H54 (cell line): Measurements from ENCODE around the gene PGA5.

Experiments used
- DNase-seq: peaks from one replicate; pipeline ENCODE4 v3.0.0; 2011; ENCODE audit warnings: low spot score, mixed read lengths; ENCODE audit not compliant: insufficient read length
- FAIRE-seq: peaks from 3 replicates; lab custom pipeline; 2011; peaks lifted over from hg19 to GRCh38; lab: Jason Lieb, UNC
- POLR2A ChIP-seq: IDR thresholded peaks from 2 replicates; pipeline ENCODE4 v1.6.1; 2011; ENCODE audit warnings: low read depth, mild to moderate bottlenecking, low read length

PGA5 gene

DNA sequence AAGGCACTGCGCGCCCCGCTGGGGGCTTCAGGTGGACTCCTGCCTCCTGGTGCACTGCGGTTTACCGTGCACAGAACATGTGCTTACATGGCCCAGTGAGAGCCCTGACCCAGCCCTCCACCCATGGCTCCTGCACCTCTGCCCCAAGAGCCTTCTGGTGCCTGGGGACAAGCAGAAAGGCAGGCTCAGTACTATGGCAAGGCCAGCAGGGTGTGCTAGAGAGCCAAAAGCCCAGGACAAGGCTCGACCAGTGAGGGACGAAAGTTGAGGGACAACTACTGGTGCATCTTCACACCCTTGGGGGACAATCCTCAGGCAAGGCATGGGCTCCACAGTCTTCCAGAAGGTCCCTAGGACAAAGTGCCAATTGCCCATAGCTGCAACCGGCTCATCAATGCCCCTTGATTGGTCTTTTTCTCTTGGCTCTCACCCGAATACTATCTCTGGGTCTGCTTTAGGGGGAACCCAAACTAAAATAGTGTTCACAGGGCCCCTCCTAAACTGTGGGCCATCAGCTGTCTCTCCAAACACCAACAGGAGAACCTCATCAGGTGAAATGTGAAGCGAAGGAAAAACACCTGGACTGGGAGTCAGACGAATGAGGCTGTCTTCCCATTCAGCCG lies 13.5 kb downstream of the PGA5 start:
- FAIRE-seq (no peak), DNase-seq (peak; percentile 85)
- TF ChIP-seq POLR2A, result no peak

DNA sequence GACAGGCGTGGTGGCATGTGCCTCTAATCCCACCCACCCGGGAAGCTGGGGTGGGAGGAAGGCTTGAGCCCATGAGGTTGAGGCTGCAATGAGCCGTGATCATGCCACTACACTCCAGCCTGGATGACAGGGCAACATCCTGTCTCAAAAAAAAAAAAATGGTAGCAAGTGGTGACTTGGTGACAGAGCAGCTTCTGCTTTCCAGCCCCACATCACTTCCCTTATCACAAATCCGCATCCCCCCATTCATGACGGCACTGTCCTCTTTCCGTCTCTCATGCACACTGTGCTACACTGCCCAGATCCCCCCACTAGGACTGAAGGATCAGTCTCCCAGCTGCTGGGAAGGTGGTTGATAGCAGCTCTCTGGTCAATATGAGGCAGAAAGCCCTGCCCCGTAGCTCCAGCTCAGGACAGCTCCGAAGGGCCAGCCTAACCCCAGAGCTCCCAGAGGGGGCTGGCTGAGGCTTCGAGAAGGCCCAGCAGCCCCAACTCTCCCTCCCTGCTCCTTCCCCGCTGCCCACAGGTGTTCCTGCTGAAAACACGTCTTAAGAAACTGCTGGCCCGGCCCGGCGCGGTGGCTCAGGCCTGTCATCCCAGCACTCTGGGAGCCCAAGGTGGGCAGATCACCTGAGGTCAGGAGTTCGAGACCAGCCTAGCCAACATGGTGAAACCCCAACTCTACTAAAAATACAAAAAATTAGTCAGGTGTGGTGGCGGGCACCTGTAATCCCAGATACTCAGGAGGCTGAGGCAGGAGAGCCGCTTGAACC lies 15.9 kb downstream of the PGA5 start:
- no peak for TF ChIP-seq POLR2A
- DNase-seq, result no peak
- FAIRE-seq, result no peak

DNA sequence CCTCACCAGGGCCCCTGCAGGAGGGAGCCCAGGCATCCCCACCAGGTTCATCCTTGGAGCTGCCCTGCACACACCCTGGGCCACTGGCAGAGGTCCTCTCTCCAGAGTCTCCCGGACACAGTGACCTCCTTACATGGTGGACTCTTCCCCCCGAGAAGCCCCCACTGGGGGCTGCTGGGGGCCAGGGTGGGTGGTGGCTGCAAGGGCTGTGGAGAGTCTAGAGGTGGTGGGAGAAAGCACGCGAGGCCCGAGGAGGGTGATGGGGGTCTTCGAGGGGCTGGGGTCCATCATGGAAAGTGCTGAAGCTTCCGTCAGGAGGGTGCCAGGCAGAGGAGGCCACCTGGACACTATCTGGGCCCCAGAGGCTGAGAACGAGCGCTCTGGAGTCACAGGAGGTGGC lies 17.6 kb downstream of the PGA5 start:
- DNase-seq (no peak), FAIRE-seq (no peak)
- no peak for TF ChIP-seq POLR2A

DNA sequence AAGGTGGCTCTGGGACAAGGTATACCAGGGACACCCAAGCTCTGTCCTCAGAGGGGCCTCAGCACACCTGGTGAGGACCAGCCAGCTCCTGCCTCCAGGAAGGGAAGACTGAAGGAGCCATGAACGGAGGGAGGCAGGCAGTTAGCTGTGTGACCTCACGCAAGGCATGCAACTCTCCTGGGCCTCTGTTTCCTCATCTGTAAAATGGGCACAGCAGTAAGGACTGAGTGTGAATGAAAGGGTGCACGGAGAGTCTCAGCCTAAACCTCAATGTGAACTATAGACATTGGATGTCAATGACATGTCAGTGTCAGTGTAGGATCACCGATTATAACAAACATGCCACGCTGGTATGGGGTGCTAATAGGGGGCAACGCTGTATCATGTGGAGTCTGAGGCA lies 18.4 kb downstream of the PGA5 start:
- no peak for TF ChIP-seq POLR2A
- DNase-seq, result no peak
- FAIRE-seq, result no peak

DNA sequence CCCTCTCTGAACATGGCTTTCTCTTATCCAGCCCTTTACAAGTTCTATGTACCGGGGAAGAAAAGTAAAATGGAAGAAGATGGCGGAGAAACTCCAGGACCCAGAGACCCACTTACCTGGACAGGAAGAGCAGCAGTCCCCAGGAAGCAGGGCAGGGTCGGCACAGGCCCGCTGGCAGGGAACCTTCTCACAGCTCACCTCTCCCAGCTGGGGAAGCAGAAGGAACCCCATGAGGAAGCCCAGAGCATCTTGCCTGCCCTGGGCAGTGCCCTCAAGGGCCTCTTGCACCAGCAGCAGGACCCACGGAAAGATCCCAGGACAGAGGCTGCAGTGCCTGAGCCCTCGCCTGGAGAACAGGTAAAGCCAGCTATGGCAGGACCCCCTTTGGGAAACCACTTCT lies 23.4 kb downstream of the PGA5 start:
- TF ChIP-seq POLR2A, result no peak
- DNase-seq (no peak), FAIRE-seq (no peak)

DNA sequence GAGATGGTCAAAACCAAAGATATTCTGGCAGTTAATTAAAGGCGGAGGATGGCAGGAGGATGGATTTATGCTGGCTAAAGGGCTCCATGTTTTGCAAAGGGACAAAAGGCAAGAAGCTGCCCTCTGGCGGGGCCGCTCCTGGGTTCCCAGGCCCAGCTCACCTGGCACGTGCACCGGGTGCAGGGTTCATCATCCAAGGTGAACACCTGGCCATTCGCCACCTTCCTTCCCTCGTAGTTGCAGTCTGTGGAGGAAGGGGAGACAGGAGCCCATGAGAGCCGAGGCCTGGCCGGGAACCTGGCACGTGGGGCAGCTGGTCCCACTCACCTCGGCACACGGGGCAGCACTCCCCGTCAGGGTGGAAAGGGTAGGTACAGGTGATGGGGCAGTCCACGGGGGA lies 23.8 kb downstream of the PGA5 start:
- no peak for FAIRE-seq
- TF ChIP-seq POLR2A, result no peak
- no peak for DNase-seq

DNA sequence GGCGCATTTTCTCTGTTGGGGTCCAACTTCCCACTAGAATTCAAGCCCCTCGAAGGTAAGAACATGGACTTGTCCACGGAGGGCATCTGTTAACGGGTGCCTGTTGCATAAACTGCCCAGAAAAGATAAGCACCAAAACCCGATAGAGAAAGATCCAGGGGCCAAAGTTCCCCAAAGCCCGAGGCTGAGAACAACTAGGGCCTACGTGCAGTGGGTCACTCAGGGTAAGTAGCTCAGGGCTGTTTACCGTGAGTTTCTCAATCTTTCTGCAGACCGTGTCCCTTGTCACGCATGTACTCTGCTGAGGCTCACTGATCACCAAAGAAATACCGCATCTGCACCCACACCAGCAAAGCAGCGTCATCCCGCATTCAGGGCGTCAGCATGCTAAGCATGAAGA lies 24.4 kb downstream of the PGA5 start:
- TF ChIP-seq POLR2A, result no peak
- DNase-seq (no peak), FAIRE-seq (no peak)

DNA sequence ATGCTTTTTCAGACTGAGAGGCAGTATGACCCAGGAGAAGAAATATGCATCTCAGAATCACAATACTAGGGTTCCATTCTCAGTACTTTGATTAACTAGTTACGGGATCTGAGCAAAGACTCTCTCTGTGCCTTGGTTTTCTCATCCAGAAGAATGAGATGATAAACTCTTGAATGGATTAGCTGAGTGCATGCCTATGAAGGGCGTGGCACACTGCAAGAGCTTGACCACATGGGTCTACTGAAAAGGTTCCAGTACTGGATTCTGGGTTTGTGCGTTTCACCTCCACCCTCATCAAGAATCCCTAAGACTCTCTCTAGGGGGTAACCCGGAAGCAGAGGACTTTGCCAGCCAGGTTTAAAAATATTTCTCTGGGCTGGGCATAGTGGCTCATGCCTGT lies 25.6 kb downstream of the PGA5 start:
- FAIRE-seq (no peak), DNase-seq (peak; percentile 40)
- TF ChIP-seq POLR2A, result no peak

DNA sequence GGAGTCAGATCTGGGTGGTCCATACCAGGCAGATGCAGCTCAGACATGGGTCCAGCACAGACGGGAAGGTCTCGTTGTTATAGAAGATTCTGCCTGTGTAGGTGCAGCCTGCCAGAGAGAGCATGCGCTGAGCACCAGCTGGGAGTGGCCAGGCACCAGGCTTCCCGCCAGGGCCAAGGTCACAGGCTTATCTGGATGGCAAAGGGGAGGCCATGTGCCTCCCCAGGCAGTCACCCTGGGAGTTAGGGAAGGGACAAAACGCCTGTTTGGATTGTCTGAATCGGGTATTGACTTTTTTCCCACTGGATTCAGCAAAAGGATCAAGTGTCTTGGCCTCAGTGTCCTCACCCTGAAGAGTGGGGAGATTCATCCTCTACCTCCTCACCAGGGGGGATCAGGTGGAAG lies 26.5 kb downstream of the PGA5 start:
- TF ChIP-seq POLR2A, result no peak
- FAIRE-seq (no peak), DNase-seq (no peak)

DNA sequence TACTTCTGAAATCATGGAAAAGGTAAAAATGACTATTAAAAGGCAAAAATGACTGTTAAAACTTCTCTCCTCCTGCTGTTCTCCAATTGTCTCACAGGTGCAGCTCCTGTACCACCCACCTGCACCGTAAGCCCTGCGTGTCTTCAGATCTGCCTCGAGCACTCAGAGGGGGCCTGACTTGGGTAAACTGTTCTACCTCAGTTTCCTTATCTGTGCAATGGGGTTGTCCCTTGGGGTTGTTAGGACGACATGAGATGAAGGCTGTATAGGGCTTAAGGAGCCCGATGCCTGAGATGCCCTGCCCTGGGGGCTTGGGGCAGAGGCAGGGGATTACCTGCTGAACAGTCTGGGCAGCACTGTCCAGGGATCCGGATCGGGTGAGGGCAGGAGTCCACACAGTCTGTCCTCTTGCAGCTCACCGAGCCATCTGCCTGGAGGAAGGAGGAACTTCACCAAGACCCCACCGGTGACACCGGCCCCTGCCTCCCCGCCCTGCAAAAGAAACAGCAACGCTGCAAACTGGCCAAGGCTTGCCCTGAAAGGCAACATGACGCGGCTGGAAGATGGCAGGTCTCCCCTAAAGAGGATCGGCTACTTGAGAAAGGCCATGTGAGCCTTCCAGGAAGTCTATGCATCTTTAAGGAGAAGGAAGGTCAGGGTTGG lies 27.7 kb downstream of the PGA5 start:
- FAIRE-seq, result no peak
- no peak for DNase-seq
- no peak for TF ChIP-seq POLR2A

DNA sequence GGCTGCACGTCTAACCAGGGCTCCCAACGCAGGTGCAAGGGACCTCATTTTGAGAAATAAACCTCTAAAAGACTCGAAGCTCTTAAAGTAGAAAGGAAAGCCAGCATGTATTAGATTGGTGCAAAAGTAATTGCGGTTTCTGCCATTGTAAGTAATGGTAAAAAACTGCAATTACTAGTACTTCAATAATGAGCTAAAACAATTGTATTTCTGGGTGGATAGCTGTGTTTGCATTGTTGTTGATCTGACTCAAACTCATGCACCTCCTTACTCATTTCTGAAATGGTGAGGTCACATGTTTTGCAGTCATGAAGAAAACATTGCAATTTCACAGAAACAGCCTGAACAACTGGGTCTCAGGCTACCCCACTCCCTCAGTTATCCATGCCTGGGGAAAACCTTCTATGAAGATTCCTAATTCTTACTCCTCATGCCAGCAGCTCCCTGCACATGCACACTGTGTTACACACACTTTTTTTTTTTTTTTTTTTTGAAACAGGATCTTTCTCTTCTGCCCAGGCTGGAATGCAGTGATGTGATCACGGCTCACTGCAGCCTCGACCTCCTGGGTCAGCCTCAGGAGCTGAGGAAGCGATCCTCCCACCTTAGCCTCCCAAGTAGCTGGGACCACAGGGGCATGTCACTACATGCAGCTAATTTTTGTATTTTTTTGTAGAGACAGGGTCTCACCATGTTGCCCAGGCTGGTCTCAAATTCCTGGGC lies 29.5 kb downstream of the PGA5 start:
- DNase-seq (peak; percentile 42), FAIRE-seq (no peak)
- no peak for TF ChIP-seq POLR2A

DNA sequence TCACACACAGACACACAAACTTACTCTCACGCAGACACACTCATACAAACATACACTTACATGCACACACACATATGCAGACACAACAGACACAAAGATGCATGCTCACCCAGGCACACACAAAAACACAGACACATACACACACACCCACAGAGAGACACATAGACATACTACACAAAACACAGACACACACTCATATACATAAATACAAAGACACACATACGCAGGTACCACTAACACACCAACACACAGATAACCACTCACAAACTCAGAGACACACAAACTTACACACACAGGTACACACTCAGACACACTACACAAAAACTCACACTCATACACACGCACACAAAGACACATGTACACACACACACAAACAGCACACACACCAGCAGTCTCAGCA lies 31.8 kb downstream of the PGA5 start:
- TF ChIP-seq POLR2A, result no peak
- no peak for FAIRE-seq
- no peak for DNase-seq

DNA sequence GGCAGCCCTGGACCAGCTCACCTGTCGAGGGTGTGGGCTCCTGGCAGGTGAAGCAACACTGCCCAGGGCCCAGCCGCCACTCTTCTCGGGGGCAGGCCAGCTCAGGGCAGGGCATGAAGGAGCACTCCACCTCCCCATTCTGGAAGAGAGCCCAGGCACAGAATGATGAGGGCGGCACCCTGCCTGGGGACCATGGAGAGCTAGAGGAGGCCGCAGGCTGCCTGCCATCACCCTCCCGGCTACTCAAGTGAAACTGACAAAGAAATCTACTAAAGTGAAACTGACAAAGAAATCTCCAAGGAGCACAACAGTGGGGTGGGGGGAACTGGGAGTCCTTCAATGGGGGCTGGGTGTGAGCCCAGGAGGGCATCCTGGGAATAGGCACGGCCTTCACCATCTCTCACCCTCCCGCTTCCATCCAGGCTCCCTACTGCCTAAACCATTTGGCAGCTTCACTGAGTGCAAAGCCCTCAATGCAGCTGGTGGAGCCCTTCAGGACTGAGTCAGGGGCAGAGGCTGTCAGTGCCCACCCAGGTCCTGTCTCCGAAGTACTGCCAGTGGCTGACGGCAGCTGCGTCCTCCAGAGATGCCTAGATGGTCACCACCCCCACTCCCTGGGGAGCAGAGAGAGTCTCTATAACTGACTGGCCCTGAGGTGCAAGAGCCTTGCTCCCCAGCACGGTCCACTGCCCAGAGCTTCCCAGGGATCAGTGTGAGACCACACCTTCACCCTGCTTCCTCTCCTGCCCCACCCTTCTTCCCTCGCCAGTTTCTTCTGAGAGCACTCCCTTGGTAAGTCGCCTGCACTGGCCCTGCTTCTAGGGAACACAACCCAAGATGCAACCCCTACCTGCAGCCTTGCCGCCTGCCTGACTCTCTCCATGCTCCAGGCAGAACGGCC lies 32.5 kb downstream of the PGA5 start:
- FAIRE-seq (no peak), DNase-seq (no peak)
- TF ChIP-seq POLR2A, result no peak

DNA sequence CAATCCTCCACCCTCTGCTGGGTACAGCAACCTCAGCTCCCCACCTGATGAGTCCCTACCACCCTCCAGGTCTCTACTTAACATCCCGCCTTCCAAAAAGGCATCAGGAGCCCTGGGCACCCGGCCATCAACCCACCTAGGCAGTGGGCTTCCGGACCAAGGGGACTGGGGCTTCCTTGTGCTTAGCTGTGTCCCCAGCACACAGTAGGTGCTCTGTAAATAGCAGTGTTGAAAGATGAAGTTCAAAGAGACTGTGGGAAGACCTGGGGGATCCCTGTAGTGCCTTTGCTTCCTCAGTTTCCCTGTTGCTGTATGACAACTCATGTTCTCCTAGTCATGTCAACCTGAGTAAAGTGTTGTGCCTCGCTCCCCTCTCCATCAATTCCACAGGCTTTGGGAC lies 33.1 kb downstream of the PGA5 start:
- DNase-seq (no peak), FAIRE-seq (no peak)
- no peak for TF ChIP-seq POLR2A
